Trophoblast cell (in vitro differentiated cells and primary cell): ENCODE data around the gene N4BP3.
"Not testable (repeated sequence)": the region's sequence is repeated elsewhere in the genome, so short reads cannot be mapped to it uniquely, and the experiment has no call there.

Source experiments
- DNase-seq, 2 donors: peaks; one replicate each; pipeline ENCODE4 v3.0.0-alpha.2; 2016
- H2AFZ ChIP-seq: 2 replicates; pipeline ENCODE4 v1.6.1; 2013; ENCODE audit warnings: low read length, moderate library complexity, mild to moderate bottlenecking; ENCODE audit not compliant: insufficient read depth, poor library complexity
- H2AK5ac ChIP-seq: 2 replicates; pipeline ENCODE4 v1.6.1; 2013; ENCODE audit warnings: mild to moderate bottlenecking, low read length
- H2BK120ac ChIP-seq: 2 replicates; pipeline ENCODE4 v1.6.1; 2013; ENCODE audit warnings: low read length, mild to moderate bottlenecking, moderate library complexity; ENCODE audit not compliant: insufficient read depth, poor library complexity
- H2BK12ac ChIP-seq: 2 replicates; pipeline ENCODE4 v1.6.1; 2013; ENCODE audit warnings: mild to moderate bottlenecking, low read length, moderate library complexity
- H2BK5ac ChIP-seq: 2 replicates; pipeline ENCODE4 v1.6.1; 2013; ENCODE audit warnings: low read length, low read depth, moderate library complexity, mild to moderate bottlenecking; ENCODE audit not compliant: poor library complexity
- H3K14ac ChIP-seq: 2 replicates; pipeline ENCODE4 v1.6.1; 2013; ENCODE audit warnings: mild to moderate bottlenecking, low read length
- H3K18ac ChIP-seq: 2 replicates; pipeline ENCODE4 v1.6.1; 2013; ENCODE audit warnings: mild to moderate bottlenecking, low read length
- H3K23ac ChIP-seq: 2 replicates; pipeline ENCODE4 v1.6.1; 2013; ENCODE audit warnings: low read length
- H3K27ac ChIP-seq: 2 replicates; pipeline ENCODE4 v1.5.1; 2013; ENCODE audit warnings: low read depth, mild to moderate bottlenecking, inconsistent platforms, low read length, moderate library complexity
- H3K27me3 ChIP-seq: 2 replicates; pipeline ENCODE4 v1.6.1; 2013; ENCODE audit warnings: inconsistent platforms, mild to moderate bottlenecking, low read length, moderate library complexity; ENCODE audit not compliant: insufficient read depth
- H3K36me3 ChIP-seq, 2 experiments: 1 replicate in 1 of 2; 2 replicates in 1 of 2; pipeline ENCODE4 v1.6.1; 2013; ENCODE audit warnings: low read length in 2 of 2, mild to moderate bottlenecking in 2 of 2, moderate library complexity in 1 of 2; ENCODE audit not compliant: insufficient read depth in 2 of 2, control insufficient read depth in 1 of 2
- H3K4ac ChIP-seq: 2 replicates; pipeline ENCODE4 v1.6.1; 2013; ENCODE audit warnings: low read depth, mild to moderate bottlenecking, low read length, moderate library complexity
- H3K4me1 ChIP-seq, 2 experiments: 1 replicate in 1 of 2; 2 replicates in 1 of 2; pipeline ENCODE4 v1.6.1; 2013; ENCODE audit warnings: low read length in 2 of 2, mild to moderate bottlenecking in 2 of 2, moderate library complexity in 1 of 2; ENCODE audit not compliant: insufficient read depth in 2 of 2, control insufficient read depth in 1 of 2
- H3K4me2 ChIP-seq: 2 replicates; pipeline ENCODE4 v1.6.1; 2013; ENCODE audit warnings: inconsistent platforms, mild to moderate bottlenecking, low read length, moderate library complexity
- H3K4me3 ChIP-seq: 2 replicates; pipeline ENCODE4 v1.5.1; 2013; ENCODE audit warnings: mild to moderate bottlenecking, low read depth, low read length, inconsistent platforms
- H3K79me1 ChIP-seq: one replicate; pipeline ENCODE4 v1.6.1; 2013; ENCODE audit warnings: low read length
- H3K79me2 ChIP-seq: 2 replicates; pipeline ENCODE4 v1.6.1; 2013; ENCODE audit warnings: low read length, mild to moderate bottlenecking; ENCODE audit not compliant: control insufficient read depth, insufficient read depth, poor library complexity
- H3K9ac ChIP-seq: 2 replicates; pipeline ENCODE4 v1.6.1; 2013; ENCODE audit warnings: mild to moderate bottlenecking, low read length
- H3K9me3 ChIP-seq: 2 replicates; pipeline ENCODE4 v1.6.1; 2013; ENCODE audit warnings: low read depth, mild to moderate bottlenecking, control low read depth, inconsistent platforms, low read length; ENCODE audit not compliant: insufficient read depth
- H4K12ac ChIP-seq: 2 replicates; pipeline ENCODE4 v1.6.1; 2013; ENCODE audit warnings: low read depth, mild to moderate bottlenecking, low read length, moderate library complexity
- H4K8ac ChIP-seq: 2 replicates; pipeline ENCODE4 v1.6.1; 2013; ENCODE audit warnings: low read depth, mild to moderate bottlenecking, low read length, moderate library complexity
- H4K91ac ChIP-seq: one replicate; pipeline ENCODE4 v1.6.1; 2013; ENCODE audit warnings: low read depth, mild to moderate bottlenecking, low read length, moderate library complexity
- WGBS: extraction: QIAGEN DNeasy Blood & Tissue Kit; methylation state at CpG from one replicate; pipeline ENCODE4 v1.1.7; 2013; ENCODE audit warnings: missing lambda C conversion rate; ENCODE audit not compliant: insufficient read length, insufficient coverage; ENCODE audit errors: extremely low coverage; 5-methylcytosine and 5-hydroxymethylcytosine counted together

The N4BP3 gene

GRCh38 chr5:178071108-178071507, 42.2 kb upstream of the N4BP3 start:
- no peak overlapping the region for H4K8ac ChIP-seq
- no peak overlapping the region for H3K18ac ChIP-seq
- no peaks in the 10 kb centered on the region for H3K27me3 ChIP-seq
- H2BK5ac ChIP-seq = no peak overlapping the region
- no peak overlapping the region for H2BK120ac ChIP-seq
- H3K4me3 ChIP-seq = no peak overlapping the region
- peaks cover 2% of the 10 kb centered on the region for H3K9me3 ChIP-seq
- no peak overlapping the region for H3K4me2 ChIP-seq
- H3K9ac ChIP-seq = no peak overlapping the region
- H3K4me1 ChIP-seq = no peaks in the 10 kb centered on the region
- H3K79me2 ChIP-seq = no peaks in the 10 kb centered on the region
- H3K79me1 ChIP-seq = no peaks in the 10 kb centered on the region
- H2BK12ac ChIP-seq = no peak overlapping the region
- H3K4ac ChIP-seq = no peak overlapping the region
- no peak overlapping the region for H4K91ac ChIP-seq
- H4K12ac ChIP-seq = no peak overlapping the region
- H3K23ac ChIP-seq = no peak overlapping the region
- H2AFZ ChIP-seq = no peak overlapping the region
- H3K14ac ChIP-seq = no peak overlapping the region
- no peak overlapping the region for H2AK5ac ChIP-seq
- H3K36me3 ChIP-seq = no peaks in the 10 kb centered on the region
- DNase-seq = no peak
- WGBS = no CpG with 5 or more reads among the region's 4 CpGs
- H3K27ac ChIP-seq = no peak overlapping the region

GRCh38 chr5:178072749-178073148, 40.6 kb upstream of the N4BP3 start:
- H3K79me1 ChIP-seq = no peaks in the 10 kb centered on the region
- H3K4ac ChIP-seq = no peak overlapping the region
- H2AK5ac ChIP-seq = no peak overlapping the region
- H2AFZ ChIP-seq = no peak overlapping the region
- no peaks in the 10 kb centered on the region for H3K36me3 ChIP-seq
- no peak overlapping the region for H2BK12ac ChIP-seq
- H3K27ac ChIP-seq = no peak overlapping the region
- H3K18ac ChIP-seq = no peak overlapping the region
- no peak overlapping the region for H4K12ac ChIP-seq
- H3K4me1 ChIP-seq = peaks cover 0 to 2% of the 10 kb centered on the region in 2 experiments
- no peak overlapping the region for H4K8ac ChIP-seq
- no peak for DNase-seq
- H3K4me3 ChIP-seq = no peak overlapping the region
- no CpG with 5 or more reads among the region's 10 CpGs for WGBS
- H3K27me3 ChIP-seq = no peaks in the 10 kb centered on the region
- no peaks in the 10 kb centered on the region for H3K79me2 ChIP-seq
- no peak overlapping the region for H4K91ac ChIP-seq
- peaks cover 2% of the 10 kb centered on the region for H3K9me3 ChIP-seq
- no peak overlapping the region for H3K4me2 ChIP-seq
- no peak overlapping the region for H2BK120ac ChIP-seq
- no peak overlapping the region for H3K23ac ChIP-seq
- H2BK5ac ChIP-seq = no peak overlapping the region
- no peak overlapping the region for H3K14ac ChIP-seq
- no peak overlapping the region for H3K9ac ChIP-seq

GRCh38 chr5:178074266-178074952, 38.9 kb upstream of the N4BP3 start:
- Histone ChIP-seq H3K36me3 (no peaks in the 10 kb centered on the region), H3K79me1 (no peaks in the 10 kb centered on the region), H2BK5ac (no peak overlapping the region), H3K4ac (no peak overlapping the region), H3K79me2 (no peaks in the 10 kb centered on the region), H4K91ac (no peak overlapping the region), H3K27ac (no peak overlapping the region), H4K12ac (no peak overlapping the region), H3K4me2 (no peak overlapping the region), H2BK12ac (no peak overlapping the region), H2AFZ (no peak overlapping the region), H3K4me1 (peaks cover 0 to 5% of the 10 kb centered on the region in 2 experiments), H3K9me3 (peaks cover 2% of the 10 kb centered on the region), H3K9ac (no peak overlapping the region), H4K8ac (no peak overlapping the region), H3K18ac (no peak overlapping the region), H3K14ac (no peak overlapping the region), H3K27me3 (no peaks in the 10 kb centered on the region), H3K23ac (no peak overlapping the region), H2AK5ac (no peak overlapping the region), H2BK120ac (no peak overlapping the region), H3K4me3 (no peak overlapping the region)
- WGBS = no CpG with 5 or more reads among the region's 14 CpGs
- DNase-seq = no peak

- H3K4me1 ChIP-seq = peaks cover 10 to 18% of the 10 kb centered on the region in 2 experiments
- H4K8ac ChIP-seq, H2BK120ac ChIP-seq, H2AK5ac ChIP-seq, H3K9ac ChIP-seq, H3K36me3 ChIP-seq, H2AFZ ChIP-seq, H3K27me3 ChIP-seq, H3K14ac ChIP-seq, H4K12ac ChIP-seq, H4K91ac ChIP-seq, DNase-seq, H3K9me3 ChIP-seq, H3K27ac ChIP-seq, H3K4me2 ChIP-seq, H3K23ac ChIP-seq, H3K79me1 ChIP-seq, H3K18ac ChIP-seq, H2BK5ac ChIP-seq, H3K4ac ChIP-seq, H3K79me2 ChIP-seq, H3K4me3 ChIP-seq, H2BK12ac ChIP-seq: not testable (repeated sequence)
- WGBS = no CpG with 5 or more reads among the region's 4 CpGs
These were observed 36.4 kb upstream of the N4BP3 start for GRCh38 chr5:178076965-178077364.
